SU-DHL-6 (cell line): ENCODE results near the gene OR4D6.

Source experiments
- H2AFZ ChIP-seq: fragments of 200-600 bp; sonication (generic); 2 replicates; pipeline ENCODE4 v1.6.1; 2014; ENCODE audit warnings: low read depth, mild to moderate bottlenecking, moderate library complexity, mixed read lengths, antibody characterized with exemption, low read length; ENCODE audit not compliant: severe bottlenecking
- H3F3A ChIP-seq: fragments of 200-600 bp; shearing (Covaris generic); 2 replicates; pipeline ENCODE4 v1.6.0; 2016; ENCODE audit warnings: antibody characterized with exemption, mild to moderate bottlenecking; ENCODE audit not compliant: insufficient read depth
- H3K27ac ChIP-seq: fragments of 200-600 bp; sonication (generic); 2 replicates; pipeline ENCODE4 v1.5.1; 2016; ENCODE audit warnings: low read depth, mild to moderate bottlenecking, low read length, moderate library complexity, mixed read lengths
- H3K27me3 ChIP-seq: fragments of 200-600 bp; sonication (generic), shearing (Covaris generic); 2 replicates; pipeline ENCODE4 v1.6.0; 2014; ENCODE audit warnings: mild to moderate bottlenecking, low read length
- H3K36me3 ChIP-seq: fragments of 200-600 bp; sonication (generic); 2 replicates; pipeline ENCODE4 v1.6.1; 2014; ENCODE audit warnings: mild to moderate bottlenecking, low read length, mixed read lengths
- H3K4me2 ChIP-seq: fragments of 300-600, 200-600 bp; shearing (Covaris generic), sonication (generic); 2 replicates; pipeline ENCODE4 v1.6.0; 2014; ENCODE audit warnings: low read length, low read depth, mild to moderate bottlenecking; ENCODE audit not compliant: poor library complexity, severe bottlenecking
- H3K4me3 ChIP-seq: fragments of 200-600 bp; sonication (generic); 2 replicates; pipeline ENCODE4 v1.5.1; 2014; ENCODE audit warnings: antibody characterized with exemption, low read length, mild to moderate bottlenecking, mixed read lengths; ENCODE audit not compliant: insufficient read depth, poor library complexity, severe bottlenecking
- H3K79me2 ChIP-seq: fragments of 200-600 bp; sonication (generic); 2 replicates; pipeline ENCODE4 v1.6.1; 2014; ENCODE audit warnings: mild to moderate bottlenecking, low read length, moderate library complexity; ENCODE audit not compliant: insufficient read depth
- H3K9ac ChIP-seq: fragments of 200-600 bp; sonication (generic); 2 replicates; pipeline ENCODE4 v1.7.0; 2014; ENCODE audit warnings: mild to moderate bottlenecking, low read length
- H3K9me2 ChIP-seq: fragments of 200-600 bp; sonication (generic); replicated peaks from 2 replicates; pipeline ENCODE4 v1.6.1; 2014; ENCODE audit warnings: low read length; ENCODE audit not compliant: insufficient read depth
- H3K9me3 ChIP-seq: fragments of 200-600 bp; sonication (generic); 2 replicates; pipeline ENCODE4 v1.6.1; 2014; ENCODE audit warnings: low read length, mixed read lengths; ENCODE audit not compliant: insufficient read depth
- H4K20me1 ChIP-seq: fragments of 200-600 bp; sonication (generic); 2 replicates; pipeline ENCODE4 v1.6.1; 2014; ENCODE audit warnings: low read depth, mild to moderate bottlenecking, antibody characterized with exemption, low read length, moderate library complexity, mixed read lengths
- CTCF ChIP-seq: fragments of 200-600 bp; sonication (generic); IDR thresholded peaks from one replicate; pipeline ENCODE4 v1.5.1; 2017; ENCODE audit warnings: antibody characterized with exemption, mild to moderate bottlenecking, low read length, moderate library complexity; ENCODE audit not compliant: insufficient read depth, poor library complexity, severe bottlenecking
- EZH2phosphoT487 ChIP-seq: fragments of 200-600 bp; sonication (generic), shearing (Covaris generic); conservative IDR thresholded peaks from 2 replicates; pipeline ENCODE4 v1.6.1; 2018; ENCODE audit warnings: mild to moderate bottlenecking, antibody characterized with exemption, low read length, moderate library complexity, mixed read lengths

OR4D6 gene

GRCh38 chr11:59473015-59473414 lies 16.3 kb downstream of the OR4D6 start, which contains the start of gene OR4D10:
Gene OR4D10, plus strand, starts transcription at chr11:59473315. Its CDS starts 4,115 bp downstream, at chr11:59477430.
- H3K36me3 ChIP-seq = no peaks in the 10 kb centered on the region
- H3K79me2 ChIP-seq = no peaks in the 10 kb centered on the region
- H3F3A ChIP-seq = no peaks in the 10 kb centered on the region
- TF ChIP-seq EZH2phosphoT487 (no peak), CTCF (no peak)
- no peaks in the 10 kb centered on the region for H3K9me2 ChIP-seq
- H4K20me1 ChIP-seq = no peaks in the 10 kb centered on the region
- no peaks in the 10 kb centered on the region for H3K9me3 ChIP-seq
- H3K27me3 ChIP-seq = no peaks in the 10 kb centered on the region
- no peak within 1 kb of the TSS for H3K27ac ChIP-seq
- H3K4me2 ChIP-seq = no peak within 1 kb of the TSS
- no peak within 1 kb of the TSS for H3K9ac ChIP-seq
- no peak within 1 kb of the TSS for H2AFZ ChIP-seq
- no peak within 1 kb of the TSS for H3K4me3 ChIP-seq

GRCh38 chr11:59475176-59475575 lies 18.4 kb downstream of the OR4D6 start:
- Histone ChIP-seq H3K27me3 (no peaks in the 10 kb centered on the region), H3K36me3 (no peaks in the 10 kb centered on the region)
- TF ChIP-seq EZH2phosphoT487 (no peak), CTCF (no peak)

GRCh38 chr11:59479906-59480305 lies 23.1 kb downstream of the OR4D6 start:
- Histone ChIP-seq H3K4me3 (no peak overlapping the region), H3K36me3 (no peaks in the 10 kb centered on the region), H3F3A (no peaks in the 10 kb centered on the region), H4K20me1 (no peaks in the 10 kb centered on the region), H2AFZ (no peak overlapping the region), H3K9me2 (no peaks in the 10 kb centered on the region), H3K9ac (no peak overlapping the region), H3K27me3 (no peaks in the 10 kb centered on the region), H3K9me3 (no peaks in the 10 kb centered on the region), H3K27ac (no peak overlapping the region), H3K4me2 (no peak overlapping the region), H3K79me2 (no peaks in the 10 kb centered on the region)
- TF ChIP-seq EZH2phosphoT487 (no peak), CTCF (no peak)

More at GRCh38 chr11:59475176-59475575, 18.4 kb downstream of the OR4D6 start:
- Histone ChIP-seq H3K9me3 (no peaks in the 10 kb centered on the region), H3K9me2 (no peaks in the 10 kb centered on the region), H3K4me3 (no peak overlapping the region), H2AFZ (no peak overlapping the region), H3K79me2 (no peaks in the 10 kb centered on the region), H3K4me2 (no peak overlapping the region), H3K9ac (no peak overlapping the region), H3K27ac (no peak overlapping the region), H3F3A (no peaks in the 10 kb centered on the region), H4K20me1 (no peaks in the 10 kb centered on the region)
